SK-N-SH treated with all-trans-retinoic acid at 6 μM for 48 hours (cell line): ENCODE measurements around the gene USP36.
"Not testable (repeated sequence)": the region's sequence is repeated elsewhere in the genome, so short reads cannot be mapped to it uniquely, and the experiment has no call there.

Experiments used
- ATAC-seq: fragments of 200-7000 bp; cut with Tn5 transposase; 3 replicates; pipeline ENCODE4 v1.9.1; 2020; ENCODE audit warnings: mild to moderate bottlenecking, moderate library complexity
- ARNTL ChIP-seq: fragments of 450-650 bp; formaldehyde crosslinking; IDR thresholded peaks from 2 replicates; pipeline ENCODE4 v1.5.0; 2020; ENCODE audit warnings: low read depth, mild to moderate bottlenecking, moderate library complexity, borderline replicate concordance
- BACH2 ChIP-seq: fragments of 250-450 bp; sonication (Bioruptor Pico); IDR thresholded peaks from 2 replicates; pipeline ENCODE4 v1.9.0; 2021; ENCODE audit warnings: mild to moderate bottlenecking, borderline replicate concordance
- CSDC2 ChIP-seq: fragments of 250-450 bp; sonication (Bioruptor Pico); IDR thresholded peaks from 2 replicates; pipeline ENCODE4 v1.5.0; 2020; ENCODE audit warnings: mild to moderate bottlenecking, moderate library complexity
- ESRRG ChIP-seq: fragments of 250-450 bp; sonication (Bioruptor Pico); IDR thresholded peaks from 2 replicates; pipeline ENCODE4 v1.6.1; 2021; ENCODE audit warnings: mild to moderate bottlenecking
- GLIS3 ChIP-seq: fragments of 250-450 bp; sonication (Bioruptor Pico); IDR thresholded peaks from 2 replicates; pipeline ENCODE4 v1.5.0; 2020; ENCODE audit warnings: mild to moderate bottlenecking, moderate library complexity
- ISL1 ChIP-seq: fragments of 250-450 bp; sonication (Bioruptor Pico); IDR thresholded peaks from 2 replicates; pipeline ENCODE4 v2.1.2; 2022; ENCODE audit warnings: mild to moderate bottlenecking, moderate library complexity
- OSR1 ChIP-seq: fragments of 250-450 bp; sonication (Bioruptor Pico); IDR thresholded peaks from 2 replicates; pipeline ENCODE4 v1.8.0; 2022; ENCODE audit warnings: moderate library complexity, mild to moderate bottlenecking, inconsistent platforms
- PPARA ChIP-seq: fragments of 250-450 bp; sonication (Bioruptor Pico); IDR thresholded peaks from 2 replicates; pipeline ENCODE4 v1.5.0; 2020; ENCODE audit warnings: mild to moderate bottlenecking, borderline replicate concordance
- RARB ChIP-seq: fragments of 250-450 bp; sonication (Bioruptor Pico); IDR thresholded peaks from 2 replicates; pipeline ENCODE4 v1.8.0; 2021; ENCODE audit warnings: mild to moderate bottlenecking, moderate library complexity
- SNAI2 ChIP-seq: fragments of 250-450 bp; sonication (Bioruptor Pico); IDR thresholded peaks from 2 replicates; pipeline ENCODE4 v1.5.0; 2020; ENCODE audit warnings: mild to moderate bottlenecking, moderate library complexity
- TOX ChIP-seq: fragments of 250-450 bp; sonication (Bioruptor Pico); IDR thresholded peaks from 2 replicates; pipeline ENCODE4 v1.8.0; 2021; ENCODE audit warnings: mild to moderate bottlenecking, moderate library complexity, borderline replicate concordance
- ZC3H10 ChIP-seq: fragments of 250-450 bp; sonication (Bioruptor Pico); IDR thresholded peaks from 2 replicates; pipeline ENCODE4 v1.5.1; 2021; ENCODE audit warnings: mild to moderate bottlenecking, moderate library complexity
- ZFP3 ChIP-seq: fragments of 250-450 bp; sonication (Bioruptor Pico); IDR thresholded peaks from 2 replicates; pipeline ENCODE4 v1.5.0; 2020; ENCODE audit warnings: mild to moderate bottlenecking, moderate library complexity
- ZFP30 ChIP-seq: fragments of 450-650 bp; formaldehyde crosslinking; IDR thresholded peaks from 2 replicates; pipeline ENCODE4 v1.5.0; 2022; ENCODE audit warnings: mild to moderate bottlenecking, moderate library complexity
- ZNF565 ChIP-seq: fragments of 450-650 bp; formaldehyde crosslinking; conservative IDR thresholded peaks from 2 replicates; pipeline ENCODE4 v1.5.0; 2020; ENCODE audit warnings: low read depth, mild to moderate bottlenecking, moderate library complexity
- ZNF70 ChIP-seq: fragments of 450-650 bp; formaldehyde crosslinking; IDR thresholded peaks from 2 replicates; pipeline ENCODE4 v1.5.0; 2020; ENCODE audit warnings: mild to moderate bottlenecking, moderate library complexity
- ZNF8 ChIP-seq: fragments of 450-650 bp; formaldehyde crosslinking; IDR thresholded peaks from 2 replicates; pipeline ENCODE4 v1.5.0; 2020; ENCODE audit warnings: mild to moderate bottlenecking, moderate library complexity
- TF ChIP-seq, protein P1 (sequence below): fragments of 250-450 bp; sonication (Bioruptor Pico); IDR thresholded peaks from 2 replicates; pipeline ENCODE4 v1.5.1; 2021; ENCODE audit warnings: mild to moderate bottlenecking, moderate library complexity
- TF ChIP-seq, protein P2 (sequence below): fragments of 250-450 bp; sonication (Bioruptor Pico); IDR thresholded peaks from 2 replicates; pipeline ENCODE4 v1.5.0; 2020; ENCODE audit warnings: mild to moderate bottlenecking, moderate library complexity
- TF ChIP-seq, protein P3 (sequence below): fragments of 250-450 bp; sonication (Bioruptor Pico); IDR thresholded peaks from 2 replicates; pipeline ENCODE4 v1.5.1; 2020; ENCODE audit warnings: low read depth, mild to moderate bottlenecking, moderate library complexity
- TF ChIP-seq, protein P4 (sequence below): fragments of 250-450 bp; sonication (Bioruptor Pico); IDR thresholded peaks from 2 replicates; pipeline ENCODE4 v1.8.0; 2020; ENCODE audit warnings: mild to moderate bottlenecking, moderate library complexity, borderline replicate concordance
- TF ChIP-seq, protein P5 (sequence below): fragments of 250-450 bp; sonication (Bioruptor Pico); IDR thresholded peaks from 2 replicates; pipeline ENCODE4 v1.8.0; 2021; ENCODE audit warnings: low read depth, mild to moderate bottlenecking, moderate library complexity, borderline replicate concordance

The USP36 gene

DNA sequence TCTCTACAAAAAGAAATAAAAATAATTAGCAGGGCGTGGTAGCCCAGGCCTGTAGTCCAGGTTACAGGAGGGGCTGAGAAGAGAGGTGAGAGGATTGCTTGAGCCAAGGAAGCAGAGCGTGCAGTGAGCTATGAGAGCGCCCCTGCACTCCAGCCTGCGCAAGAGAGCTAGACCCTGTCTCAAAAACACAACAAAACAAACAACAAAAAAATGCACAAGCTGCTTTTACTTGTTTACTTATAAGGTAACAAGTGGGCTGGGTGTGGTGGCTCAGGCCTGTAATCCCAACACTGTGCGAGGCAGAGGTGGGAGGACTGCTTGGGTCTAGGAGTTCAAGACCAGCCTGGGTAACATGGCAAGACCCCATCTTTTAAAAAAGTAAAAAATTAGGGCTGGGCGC lies 60.3 kb downstream of the USP36 start:
- no peak for ATAC-seq
- TF ChIP-seq RARB (CRISPR knock-in tag) (no peak), CSDC2 (CRISPR knock-in tag) (no peak), ZNF565 (no peak), OSR1 (CRISPR knock-in tag) (no peak), BACH2 (CRISPR knock-in tag) (no peak), ESRRG (CRISPR knock-in tag) (no peak), ZNF70 (CRISPR knock-in tag) (no peak), ARNTL (CRISPR knock-in tag) (no peak), ZNF8 (CRISPR knock-in tag) (no peak), ZFP30 (CRISPR knock-in tag) (no peak), ZFP3 (no peak), ZC3H10 (CRISPR knock-in tag) (no peak), ISL1 (CRISPR knock-in tag) (no peak), GLIS3 (CRISPR knock-in tag) (no peak), TOX (CRISPR knock-in tag) (no peak)
- TF ChIP-seq, protein P1, sequence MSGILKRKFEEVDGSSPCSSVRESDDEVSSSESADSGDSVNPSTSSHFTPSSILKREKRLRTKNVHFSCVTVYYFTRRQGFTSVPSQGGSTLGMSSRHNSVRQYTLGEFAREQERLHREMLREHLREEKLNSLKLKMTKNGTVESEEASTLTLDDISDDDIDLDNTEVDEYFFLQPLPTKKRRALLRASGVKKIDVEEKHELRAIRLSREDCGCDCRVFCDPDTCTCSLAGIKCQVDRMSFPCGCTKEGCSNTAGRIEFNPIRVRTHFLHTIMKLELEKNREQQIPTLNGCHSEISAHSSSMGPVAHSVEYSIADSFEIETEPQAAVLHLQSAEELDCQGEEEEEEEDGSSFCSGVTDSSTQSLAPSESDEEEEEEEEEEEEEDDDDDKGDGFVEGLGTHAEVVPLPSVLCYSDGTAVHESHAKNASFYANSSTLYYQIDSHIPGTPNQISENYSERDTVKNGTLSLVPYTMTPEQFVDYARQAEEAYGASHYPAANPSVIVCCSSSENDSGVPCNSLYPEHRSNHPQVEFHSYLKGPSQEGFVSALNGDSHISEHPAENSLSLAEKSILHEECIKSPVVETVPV (CRISPR knock-in tag) = no peak
- TF ChIP-seq, protein P2, sequence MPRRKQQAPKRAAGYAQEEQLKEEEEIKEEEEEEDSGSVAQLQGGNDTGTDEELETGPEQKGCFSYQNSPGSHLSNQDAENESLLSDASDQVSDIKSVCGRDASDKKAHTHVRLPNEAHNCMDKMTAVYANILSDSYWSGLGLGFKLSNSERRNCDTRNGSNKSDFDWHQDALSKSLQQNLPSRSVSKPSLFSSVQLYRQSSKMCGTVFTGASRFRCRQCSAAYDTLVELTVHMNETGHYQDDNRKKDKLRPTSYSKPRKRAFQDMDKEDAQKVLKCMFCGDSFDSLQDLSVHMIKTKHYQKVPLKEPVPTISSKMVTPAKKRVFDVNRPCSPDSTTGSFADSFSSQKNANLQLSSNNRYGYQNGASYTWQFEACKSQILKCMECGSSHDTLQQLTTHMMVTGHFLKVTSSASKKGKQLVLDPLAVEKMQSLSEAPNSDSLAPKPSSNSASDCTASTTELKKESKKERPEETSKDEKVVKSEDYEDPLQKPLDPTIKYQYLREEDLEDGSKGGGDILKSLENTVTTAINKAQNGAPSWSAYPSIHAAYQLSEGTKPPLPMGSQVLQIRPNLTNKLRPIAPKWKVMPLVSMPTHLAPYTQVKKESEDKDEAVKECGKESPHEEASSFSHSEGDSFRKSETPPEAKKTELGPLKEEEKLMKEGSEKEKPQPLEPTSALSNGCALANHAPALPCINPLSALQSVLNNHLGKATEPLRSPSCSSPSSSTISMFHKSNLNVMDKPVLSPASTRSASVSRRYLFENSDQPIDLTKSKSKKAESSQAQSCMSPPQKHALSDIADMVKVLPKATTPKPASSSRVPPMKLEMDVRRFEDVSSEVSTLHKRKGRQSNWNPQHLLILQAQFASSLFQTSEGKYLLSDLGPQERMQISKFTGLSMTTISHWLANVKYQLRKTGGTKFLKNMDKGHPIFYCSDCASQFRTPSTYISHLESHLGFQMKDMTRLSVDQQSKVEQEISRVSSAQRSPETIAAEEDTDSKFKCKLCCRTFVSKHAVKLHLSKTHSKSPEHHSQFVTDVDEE = no peak
- TF ChIP-seq, protein P3, sequence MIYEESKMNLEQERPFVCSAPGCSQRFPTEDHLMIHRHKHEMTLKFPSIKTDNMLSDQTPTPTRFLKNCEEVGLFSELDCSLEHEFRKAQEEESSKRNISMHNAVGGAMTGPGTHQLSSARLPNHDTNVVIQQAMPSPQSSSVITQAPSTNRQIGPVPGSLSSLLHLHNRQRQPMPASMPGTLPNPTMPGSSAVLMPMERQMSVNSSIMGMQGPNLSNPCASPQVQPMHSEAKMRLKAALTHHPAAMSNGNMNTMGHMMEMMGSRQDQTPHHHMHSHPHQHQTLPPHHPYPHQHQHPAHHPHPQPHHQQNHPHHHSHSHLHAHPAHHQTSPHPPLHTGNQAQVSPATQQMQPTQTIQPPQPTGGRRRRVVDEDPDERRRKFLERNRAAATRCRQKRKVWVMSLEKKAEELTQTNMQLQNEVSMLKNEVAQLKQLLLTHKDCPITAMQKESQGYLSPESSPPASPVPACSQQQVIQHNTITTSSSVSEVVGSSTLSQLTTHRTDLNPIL (CRISPR knock-in tag) = no peak
- TF ChIP-seq, protein P4, sequence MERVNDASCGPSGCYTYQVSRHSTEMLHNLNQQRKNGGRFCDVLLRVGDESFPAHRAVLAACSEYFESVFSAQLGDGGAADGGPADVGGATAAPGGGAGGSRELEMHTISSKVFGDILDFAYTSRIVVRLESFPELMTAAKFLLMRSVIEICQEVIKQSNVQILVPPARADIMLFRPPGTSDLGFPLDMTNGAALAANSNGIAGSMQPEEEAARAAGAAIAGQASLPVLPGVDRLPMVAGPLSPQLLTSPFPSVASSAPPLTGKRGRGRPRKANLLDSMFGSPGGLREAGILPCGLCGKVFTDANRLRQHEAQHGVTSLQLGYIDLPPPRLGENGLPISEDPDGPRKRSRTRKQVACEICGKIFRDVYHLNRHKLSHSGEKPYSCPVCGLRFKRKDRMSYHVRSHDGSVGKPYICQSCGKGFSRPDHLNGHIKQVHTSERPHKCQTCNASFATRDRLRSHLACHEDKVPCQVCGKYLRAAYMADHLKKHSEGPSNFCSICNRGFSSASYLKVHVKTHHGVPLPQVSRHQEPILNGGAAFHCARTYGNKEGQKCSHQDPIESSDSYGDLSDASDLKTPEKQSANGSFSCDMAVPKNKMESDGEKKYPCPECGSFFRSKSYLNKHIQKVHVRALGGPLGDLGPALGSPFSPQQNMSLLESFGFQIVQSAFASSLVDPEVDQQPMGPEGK = no peak

DNA sequence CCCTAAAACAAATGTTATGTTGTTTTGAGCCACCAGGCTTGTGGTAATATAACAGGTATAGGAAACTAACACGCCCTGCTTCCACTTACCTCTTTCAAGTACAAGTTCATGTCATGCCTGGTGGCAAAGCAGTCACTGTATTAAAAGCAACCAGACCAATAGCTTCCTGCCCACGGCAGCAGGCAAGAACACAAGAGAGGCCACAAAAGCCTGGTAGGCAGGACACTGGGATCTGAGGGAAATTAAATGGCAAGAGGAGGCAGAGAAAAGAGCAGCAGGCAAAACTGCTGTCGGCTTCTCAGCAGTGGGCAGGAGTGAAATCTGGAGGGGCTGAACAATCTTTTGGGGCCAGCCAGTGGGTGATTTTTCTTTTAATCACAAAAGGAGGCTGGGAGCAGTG lies 60.8 kb downstream of the USP36 start:
- ATAC-seq = no peak
- TF ChIP-seq PPARA (CRISPR knock-in tag) (no peak), CSDC2 (CRISPR knock-in tag) (no peak), TOX (CRISPR knock-in tag) (no peak), ZC3H10 (CRISPR knock-in tag) (no peak), ESRRG (CRISPR knock-in tag) (no peak), SNAI2 (CRISPR knock-in tag) (no peak), OSR1 (CRISPR knock-in tag) (no peak), RARB (CRISPR knock-in tag) (no peak), ARNTL (CRISPR knock-in tag) (no peak), ZFP3 (no peak), ZFP30 (CRISPR knock-in tag) (no peak)
- TF ChIP-seq, protein P3 (CRISPR knock-in tag) = no peak
- TF ChIP-seq, protein P1 (CRISPR knock-in tag) = no peak
- TF ChIP-seq, protein P5, sequence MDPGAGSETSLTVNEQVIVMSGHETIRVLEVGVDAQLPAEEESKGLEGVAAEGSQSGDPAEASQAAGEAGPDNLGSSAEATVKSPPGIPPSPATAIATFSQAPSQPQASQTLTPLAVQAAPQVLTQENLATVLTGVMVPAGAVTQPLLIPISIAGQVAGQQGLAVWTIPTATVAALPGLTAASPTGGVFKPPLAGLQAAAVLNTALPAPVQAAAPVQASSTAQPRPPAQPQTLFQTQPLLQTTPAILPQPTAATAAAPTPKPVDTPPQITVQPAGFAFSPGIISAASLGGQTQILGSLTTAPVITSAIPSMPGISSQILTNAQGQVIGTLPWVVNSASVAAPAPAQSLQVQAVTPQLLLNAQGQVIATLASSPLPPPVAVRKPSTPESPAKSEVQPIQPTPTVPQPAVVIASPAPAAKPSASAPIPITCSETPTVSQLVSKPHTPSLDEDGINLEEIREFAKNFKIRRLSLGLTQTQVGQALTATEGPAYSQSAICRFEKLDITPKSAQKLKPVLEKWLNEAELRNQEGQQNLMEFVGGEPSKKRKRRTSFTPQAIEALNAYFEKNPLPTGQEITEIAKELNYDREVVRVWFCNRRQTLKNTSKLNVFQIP = no peak

DNA sequence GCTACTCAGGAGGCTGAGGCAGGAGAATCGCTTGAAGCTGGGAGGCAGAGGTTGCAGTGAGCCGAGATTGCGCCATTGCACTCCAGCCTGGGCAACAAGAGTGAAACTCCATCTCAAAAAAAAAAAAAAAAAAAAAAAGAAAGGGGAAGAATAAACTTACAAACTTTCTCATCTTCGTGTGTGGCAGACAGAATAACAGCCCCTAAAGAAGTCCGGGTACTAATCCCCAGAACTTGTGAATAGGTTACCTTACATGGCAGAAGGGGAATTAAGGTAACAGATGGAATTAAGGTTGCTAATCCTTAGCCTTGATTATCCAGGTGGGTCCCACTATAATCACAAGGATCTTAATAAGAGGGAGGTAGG lies 61.3 kb downstream of the USP36 start:
- not testable (repeated sequence) for ATAC-seq
